Activated CD4-positive, alpha-beta T cell treated with anti-CD3 and anti-CD28 coated beads, Interleukin-2, amount 50 U/mL, for 16 hours (primary cell): Measurements from ENCODE around the gene KCTD3.

Experiments used
- DNase-seq: peaks from one replicate; pipeline ENCODE4 v3.0.0-alpha.2; 2020

The KCTD3 gene

DNA sequence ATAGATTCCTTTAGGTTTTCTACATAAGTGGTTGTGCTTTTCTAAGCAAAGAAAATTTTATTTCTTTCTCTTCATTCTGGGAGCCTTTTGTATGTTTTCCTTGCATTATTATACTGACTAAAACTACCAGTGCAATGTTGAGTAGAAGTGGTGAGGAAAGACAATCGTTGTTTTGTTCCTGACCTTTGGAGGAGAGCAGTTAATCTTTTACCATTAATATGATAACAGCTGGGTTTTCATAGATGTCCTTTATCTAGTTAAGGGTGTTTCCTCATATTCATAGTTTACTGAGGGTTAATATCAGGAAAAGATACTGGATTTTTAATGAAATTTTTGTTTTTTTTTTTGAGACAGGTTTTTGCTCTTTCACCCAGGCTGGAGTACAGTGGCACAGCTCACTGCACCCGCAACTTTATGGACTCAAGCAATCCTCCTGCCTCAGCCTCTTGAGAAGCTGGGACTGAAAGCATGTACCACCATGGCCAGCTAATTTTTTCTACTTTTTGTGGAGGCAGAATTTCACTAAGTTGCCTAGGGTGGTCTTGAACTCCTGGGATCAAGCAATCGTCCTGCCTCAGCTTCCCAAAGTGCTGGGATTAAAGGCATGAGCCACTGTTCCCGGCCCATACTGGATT lies 9.0 kb upstream of the KCTD3 start:
- DNase-seq = no peak

DNA sequence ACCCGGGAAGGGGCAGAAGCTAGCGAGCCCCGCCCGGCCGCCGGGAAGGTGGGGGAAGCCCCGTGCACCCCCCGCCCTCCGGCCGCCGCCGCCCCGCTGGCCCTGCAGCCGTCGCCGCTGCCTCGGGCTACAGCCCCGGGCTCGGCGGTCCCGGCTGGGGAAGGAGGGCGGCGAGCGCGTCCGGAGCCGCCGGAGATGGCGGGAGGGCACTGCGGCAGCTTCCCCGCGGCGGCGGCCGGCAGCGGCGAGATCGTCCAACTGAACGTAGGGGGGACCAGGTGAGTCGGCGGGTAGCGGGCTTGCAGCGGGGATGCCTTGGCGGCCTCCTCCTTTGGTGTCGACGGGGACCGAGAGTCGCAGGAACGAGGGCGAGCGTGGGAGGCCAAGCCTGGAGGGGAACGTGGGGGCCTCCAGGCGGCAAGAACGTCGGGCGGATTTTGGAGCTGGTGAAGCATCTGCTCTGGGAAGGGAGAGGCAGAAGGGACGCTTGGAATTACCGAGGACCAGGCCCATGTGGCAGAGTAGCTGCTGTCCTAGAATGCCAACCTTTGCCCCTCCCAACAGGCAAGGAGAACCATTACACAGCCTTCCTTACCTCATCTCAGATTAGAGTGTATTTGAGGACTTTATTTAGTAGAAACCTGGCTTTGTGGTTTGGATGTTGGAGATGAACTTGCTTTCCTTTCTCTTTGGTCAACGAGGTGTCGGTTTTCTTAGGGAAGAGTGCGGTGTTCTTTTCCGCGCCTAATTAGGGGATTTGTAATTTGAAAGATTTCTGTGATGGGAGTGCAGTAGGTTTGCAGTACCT lies 591 bp downstream of the KCTD3 start:
- peak; percentile 22 for DNase-seq

DNA sequence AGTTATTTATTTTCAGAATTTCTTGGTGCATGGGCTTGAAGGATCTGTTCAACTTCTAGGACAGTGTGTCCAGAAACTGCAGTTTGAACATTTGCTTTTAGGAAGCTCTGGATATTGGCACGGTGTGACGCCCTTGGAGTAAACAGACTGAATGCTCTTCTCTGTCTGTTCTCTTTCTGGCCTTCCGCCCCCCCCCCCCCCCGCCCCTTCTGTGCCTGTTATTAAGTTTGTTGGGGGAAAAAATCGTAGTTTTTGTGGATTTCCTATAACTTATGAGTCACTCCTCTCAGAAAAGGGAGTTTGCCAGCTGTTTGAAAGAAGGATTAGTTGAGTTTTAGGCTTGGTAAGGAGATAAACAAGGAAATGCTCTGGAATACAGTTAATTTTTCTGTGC lies 1.2 kb downstream of the KCTD3 start:
- no peak for DNase-seq

DNA sequence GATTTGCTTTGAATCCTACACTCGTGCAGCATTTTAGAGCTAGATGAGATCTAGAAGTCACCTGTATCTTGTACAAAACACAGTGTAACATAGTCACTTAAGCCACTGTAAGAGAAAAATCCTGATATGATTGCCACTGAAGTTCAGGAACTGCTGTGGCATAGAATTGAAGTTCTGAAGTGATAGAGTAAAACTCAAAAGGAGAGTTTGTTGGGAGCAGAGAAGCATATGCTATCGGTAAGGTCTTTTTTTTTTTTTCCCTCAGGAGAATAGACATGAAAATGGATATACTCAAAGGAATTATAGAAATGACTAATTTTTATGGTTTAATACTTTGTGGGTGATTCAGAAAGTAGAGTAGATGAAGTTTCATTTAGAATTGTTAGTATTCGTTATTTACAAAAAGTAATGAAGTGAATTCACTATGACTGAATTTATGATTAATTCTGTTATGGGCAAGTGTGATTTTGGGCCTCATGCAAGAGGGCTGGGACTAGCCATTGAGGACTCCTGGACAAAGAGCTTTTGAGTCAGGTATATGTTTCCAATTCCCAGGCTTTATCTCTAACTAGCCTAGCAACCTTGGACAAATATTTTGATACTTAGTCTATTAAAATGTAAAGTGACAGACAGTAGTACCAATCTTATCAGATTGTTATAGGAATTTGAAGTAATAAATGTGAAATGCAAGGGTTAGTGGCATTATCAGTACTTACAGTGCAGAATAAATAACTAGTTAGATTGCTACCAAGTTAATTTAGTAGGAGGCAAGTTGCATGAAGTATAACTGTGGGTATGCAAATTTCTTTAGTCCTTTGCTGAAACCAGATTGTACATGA lies 3.1 kb downstream of the KCTD3 start:
- peak; percentile 9 for DNase-seq

DNA sequence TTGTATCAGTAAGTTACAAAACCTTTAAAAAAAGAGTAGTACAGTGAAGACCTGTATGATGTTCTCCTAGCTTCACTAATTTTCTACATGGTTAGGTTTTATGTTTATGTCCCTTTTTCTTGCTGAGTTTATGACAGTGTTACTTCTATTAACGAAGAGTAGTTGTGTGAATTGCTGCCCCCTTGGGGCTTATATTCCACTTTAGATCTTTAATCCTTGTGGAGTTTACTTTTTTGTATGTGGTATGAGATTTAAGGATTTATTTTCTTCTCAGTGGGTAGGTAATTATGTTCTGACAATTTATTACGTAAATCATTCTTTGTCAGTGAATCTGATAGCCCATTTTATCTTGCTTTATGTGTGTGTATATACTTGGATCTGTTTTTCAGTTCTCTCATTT lies 14.8 kb downstream of the KCTD3 start:
- DNase-seq = no peak

DNA sequence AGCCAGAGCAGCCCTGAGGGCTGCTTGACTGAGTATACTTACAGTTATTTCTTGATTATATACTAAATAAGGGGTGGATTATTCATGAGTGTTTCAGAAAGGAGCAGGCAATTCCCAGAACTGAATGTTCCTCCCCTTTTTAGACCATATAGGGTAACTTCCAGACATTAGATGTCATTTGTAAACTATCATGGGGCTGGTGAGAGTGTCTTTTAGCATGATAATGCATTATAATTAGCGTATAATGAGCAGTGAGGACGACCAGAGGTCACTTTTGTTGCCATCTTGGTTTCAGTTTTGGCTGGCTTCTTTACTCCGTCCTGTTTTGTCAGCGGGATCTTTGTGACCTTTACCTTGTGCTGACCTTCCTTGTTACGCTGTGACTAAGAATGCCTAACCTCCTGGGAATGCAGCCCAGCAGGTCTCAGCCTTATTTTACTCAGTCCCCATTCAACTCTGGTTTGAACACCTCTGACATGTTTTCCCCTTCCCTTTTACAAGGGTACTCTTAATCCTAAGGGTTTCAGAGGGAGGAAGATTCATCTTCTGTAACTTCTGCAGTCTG lies 16.2 kb downstream of the KCTD3 start:
- no peak for DNase-seq

DNA sequence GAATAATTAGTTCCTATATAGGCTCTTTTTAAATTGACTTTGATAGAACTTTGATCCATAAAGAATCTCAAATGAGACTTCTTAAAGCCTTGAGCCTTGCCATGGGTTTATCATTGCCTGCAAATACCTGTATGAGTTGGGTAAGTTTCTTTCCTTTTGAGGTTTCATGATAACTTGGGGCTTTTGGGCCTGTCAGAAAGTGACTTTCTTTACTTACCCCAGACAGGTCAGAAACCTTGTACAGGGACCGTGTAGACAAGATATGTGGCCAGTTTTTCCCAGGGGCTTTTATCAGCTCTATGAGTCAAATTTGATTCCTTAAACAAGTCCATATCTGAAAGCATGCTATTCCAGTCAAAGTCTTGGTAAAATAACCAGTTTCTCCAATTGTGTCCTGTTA lies 17.3 kb downstream of the KCTD3 start:
- DNase-seq = no peak

DNA sequence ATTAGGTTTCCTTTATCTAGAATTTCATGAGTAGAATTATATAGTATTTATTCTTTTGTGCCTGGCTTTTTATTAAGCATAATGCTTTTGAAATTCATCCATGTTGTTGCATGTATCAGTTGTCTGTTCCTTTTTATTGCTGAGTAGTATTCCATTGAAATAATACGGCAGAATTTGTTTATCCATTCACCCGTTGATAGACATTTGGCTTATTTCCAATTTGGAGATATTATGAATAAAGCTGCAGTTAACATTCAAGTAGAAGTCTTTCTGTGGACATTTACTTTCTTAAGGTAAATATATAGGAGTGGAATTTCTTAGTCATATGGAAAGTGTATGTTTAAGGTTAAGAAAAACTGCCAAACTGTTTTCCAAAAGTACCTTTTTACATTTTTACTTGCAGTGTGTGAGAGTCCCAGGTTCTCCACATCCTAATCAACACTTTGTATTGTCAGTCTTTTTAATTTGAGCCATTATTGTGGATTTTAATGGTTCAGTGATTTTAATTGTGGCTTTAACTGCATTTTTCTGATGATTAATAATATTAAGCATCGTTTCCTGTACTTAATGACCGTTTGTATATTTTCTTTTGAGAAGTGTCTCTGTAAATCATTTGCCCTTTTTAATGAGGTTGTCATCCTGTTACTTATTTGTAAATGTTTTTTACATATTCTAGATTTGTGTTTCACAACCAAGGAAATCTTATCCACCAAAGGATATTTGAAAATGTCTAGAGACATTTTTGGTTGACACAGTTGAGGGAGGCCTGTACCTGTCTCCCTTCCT lies 22.7 kb downstream of the KCTD3 start:
- DNase-seq = no peak

DNA sequence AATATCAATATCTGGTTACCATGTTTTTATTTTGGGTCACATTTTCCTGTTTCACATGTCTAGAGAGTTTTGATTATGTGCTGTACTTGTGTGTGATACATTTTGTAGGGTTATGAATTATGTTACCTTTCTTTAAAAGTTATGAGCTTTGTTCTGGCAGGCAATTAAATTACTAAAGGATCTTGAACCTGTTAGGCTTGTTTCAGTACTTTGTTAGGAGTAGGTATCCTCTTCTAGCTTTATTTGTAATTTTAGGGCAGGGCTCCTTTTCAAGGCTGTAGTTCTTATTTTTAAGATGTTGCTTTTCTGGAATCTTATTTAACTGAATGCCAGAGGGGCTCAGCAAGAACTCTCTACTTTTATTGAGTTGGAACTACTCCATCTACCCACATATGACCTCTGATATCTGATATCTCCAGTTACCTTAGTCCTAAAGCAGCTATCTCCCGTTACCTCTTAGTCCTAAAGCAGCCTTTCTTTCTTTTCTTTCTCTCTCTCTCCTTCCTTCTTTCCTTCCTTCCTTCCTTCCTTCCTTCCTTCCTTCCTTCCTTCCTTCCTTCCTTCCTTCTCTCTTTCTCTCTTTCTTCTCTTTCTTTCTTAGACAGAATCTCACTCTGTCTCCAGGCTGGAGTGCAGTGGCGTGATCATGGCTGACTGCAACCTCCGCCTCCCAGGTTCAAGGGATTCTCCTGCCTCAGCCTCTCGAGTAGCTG lies 23.8 kb downstream of the KCTD3 start:
- no peak for DNase-seq

DNA sequence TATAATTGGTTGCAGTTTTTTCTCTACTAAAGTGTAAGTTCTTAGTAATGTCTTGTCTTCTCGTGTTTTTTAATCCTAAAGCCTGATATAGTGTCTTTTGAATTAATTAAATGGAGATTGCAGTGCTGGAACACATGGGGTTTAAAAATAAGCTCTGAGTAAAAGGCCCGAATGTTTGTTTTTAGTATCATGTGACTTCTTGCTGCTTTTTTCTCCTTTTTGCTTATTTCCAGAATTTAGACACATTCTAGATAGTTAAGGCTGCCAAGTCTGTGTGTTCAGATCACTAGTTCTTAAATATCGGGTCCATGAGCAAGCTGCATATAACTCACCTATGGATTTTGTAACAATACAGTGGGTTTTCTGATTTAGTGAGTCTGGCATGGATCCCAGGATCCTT lies 27.5 kb downstream of the KCTD3 start:
- no peak for DNase-seq

DNA sequence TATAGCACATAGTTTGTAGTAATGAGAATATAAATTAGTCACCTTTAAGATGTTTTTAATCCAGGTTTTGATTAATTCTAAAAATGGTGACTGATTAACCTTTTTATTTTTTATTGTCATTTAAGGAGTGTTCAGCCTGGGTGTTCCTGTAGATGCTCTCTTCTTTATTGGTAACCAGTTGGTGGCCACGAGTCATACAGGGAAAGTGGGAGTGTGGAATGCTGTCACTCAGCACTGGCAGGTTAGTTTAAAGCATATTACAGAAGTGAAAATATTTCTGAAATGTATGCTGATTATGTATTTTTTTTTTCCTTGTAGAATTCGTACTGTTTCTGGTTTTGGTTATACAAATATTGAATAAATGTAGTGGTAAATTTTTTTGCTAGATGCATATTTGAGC lies 28.1 kb downstream of the KCTD3 start:
- DNase-seq = no peak

DNA sequence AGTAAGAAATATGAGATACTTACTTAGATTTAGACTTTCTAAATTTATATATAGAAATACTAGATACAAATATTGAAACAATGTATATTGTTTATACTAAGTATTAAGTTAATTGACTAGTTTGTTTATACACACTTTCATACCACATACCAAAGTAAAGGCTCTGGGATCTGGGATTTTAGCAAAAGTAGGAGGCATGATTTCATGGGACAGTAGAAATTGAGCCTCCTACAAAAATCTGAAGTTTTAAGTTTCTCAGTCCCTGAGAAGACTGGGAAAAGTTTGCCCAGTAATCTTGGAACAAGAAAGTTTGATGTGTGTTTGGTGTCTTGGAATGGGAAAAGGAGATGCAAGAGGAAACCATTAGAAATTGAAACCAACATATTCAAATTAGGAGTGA lies 30.9 kb downstream of the KCTD3 start:
- no peak for DNase-seq

DNA sequence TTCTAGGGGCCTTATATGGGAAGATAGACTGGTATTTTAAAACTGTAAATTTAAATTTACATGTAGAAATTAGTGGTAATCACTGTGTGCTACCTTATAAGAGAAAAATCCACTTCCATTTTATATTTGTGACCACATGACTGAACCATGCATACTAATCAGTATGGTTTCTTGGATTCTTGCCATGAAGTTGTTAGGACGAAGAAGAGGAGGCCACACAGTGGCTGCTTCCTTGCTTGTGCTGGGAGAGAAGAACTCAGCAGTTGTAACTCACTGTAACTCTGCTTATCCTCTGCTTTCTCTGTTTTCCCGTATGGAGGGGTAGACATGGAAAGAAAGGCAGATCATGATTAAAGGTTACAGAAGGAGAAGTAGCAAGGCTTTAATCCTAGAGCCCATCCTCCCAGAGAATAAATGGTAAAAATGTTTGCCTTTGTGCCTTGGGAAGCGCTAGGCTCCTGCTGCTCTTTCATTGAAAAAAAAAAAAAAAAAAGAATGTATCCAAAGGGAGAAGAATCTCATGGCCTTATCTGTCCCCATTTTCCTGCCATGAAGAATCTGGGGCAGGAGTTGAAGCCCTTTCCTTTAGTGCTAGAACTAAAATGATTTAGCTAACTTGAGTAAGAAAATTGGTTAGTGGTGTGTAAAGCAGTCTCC lies 32.4 kb downstream of the KCTD3 start:
- no peak for DNase-seq

DNA sequence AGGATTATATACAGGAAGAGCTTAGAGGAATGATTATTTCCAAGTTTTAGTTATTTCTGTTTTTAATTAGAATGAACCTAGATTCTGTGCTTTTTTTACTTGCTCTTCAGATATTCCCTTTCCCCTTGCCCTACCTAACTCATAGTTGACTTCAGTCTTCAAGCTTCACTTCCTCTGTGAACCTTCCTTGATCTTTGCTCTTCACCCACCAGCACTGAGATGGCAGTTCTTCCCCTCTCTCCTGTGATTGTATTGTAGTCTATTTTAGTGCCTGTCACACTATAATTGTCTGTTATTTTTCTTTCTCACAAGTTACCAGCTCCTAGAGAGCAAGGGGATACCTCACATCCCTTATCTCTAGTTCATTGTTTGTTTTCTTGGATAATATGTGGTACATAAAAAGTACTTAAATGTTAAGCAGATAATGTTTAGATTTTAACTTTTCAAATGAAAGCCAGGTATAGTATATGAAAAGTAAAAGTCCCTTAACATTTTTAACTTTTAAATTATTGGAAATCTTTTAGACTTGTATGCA lies 33.2 kb downstream of the KCTD3 start:
- no peak for DNase-seq

DNA sequence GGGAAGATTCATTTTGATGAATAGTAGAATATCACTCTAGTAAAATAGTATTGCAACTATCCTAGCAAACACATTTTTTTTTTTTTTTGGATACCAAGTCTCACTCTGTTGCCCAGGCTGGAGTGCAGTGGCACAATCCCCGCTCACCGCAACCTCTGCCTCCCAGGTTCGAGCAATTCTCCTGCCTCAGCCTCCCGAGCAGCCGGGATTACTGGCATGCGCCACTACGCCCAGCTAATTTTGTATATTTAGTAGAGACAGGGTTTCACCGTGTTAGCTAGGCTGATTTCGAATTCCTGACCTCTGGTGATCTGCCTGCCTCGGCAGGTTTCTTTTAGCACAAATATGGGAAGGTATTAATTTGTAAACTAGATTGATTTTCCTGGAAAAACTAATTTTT lies 33.8 kb downstream of the KCTD3 start:
- no peak for DNase-seq

DNA sequence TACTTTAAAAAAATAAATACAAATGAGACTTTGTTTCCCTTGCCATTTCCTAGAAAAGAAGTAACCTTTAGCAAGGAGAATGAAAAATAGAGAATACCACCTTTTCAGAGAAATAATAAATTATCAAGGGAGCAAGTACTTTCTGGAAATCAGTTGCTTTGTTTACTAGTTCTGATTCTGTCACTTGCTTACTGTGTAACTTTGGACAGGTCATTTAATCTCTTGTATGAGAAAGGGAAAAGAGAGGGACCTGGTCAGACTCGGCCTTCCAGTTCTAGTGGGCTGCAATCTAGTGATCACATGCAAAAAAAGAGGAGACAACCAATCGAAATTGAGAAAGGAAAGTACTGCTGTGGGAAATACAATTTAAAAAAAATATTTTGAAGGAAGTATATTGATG lies 34.2 kb downstream of the KCTD3 start:
- no peak for DNase-seq

DNA sequence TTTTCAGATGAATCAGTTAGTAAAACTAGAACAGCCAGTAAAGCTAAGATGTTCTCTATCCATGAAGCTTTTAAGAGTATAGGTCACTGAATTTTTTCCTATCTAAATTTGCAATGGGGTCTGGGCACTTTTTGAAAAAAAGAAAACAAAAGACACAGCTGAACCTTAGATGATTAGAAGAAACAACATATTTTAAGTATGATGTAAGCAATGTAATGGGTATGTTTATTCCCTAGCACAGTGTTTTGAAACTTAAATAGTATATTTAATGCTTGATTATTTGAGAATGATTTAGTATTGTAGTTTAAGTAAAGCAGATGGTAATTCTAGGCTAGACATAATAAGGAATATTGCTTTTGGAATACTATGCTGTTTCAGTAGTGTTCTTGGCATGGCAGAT lies 36.2 kb downstream of the KCTD3 start:
- DNase-seq = no peak

DNA sequence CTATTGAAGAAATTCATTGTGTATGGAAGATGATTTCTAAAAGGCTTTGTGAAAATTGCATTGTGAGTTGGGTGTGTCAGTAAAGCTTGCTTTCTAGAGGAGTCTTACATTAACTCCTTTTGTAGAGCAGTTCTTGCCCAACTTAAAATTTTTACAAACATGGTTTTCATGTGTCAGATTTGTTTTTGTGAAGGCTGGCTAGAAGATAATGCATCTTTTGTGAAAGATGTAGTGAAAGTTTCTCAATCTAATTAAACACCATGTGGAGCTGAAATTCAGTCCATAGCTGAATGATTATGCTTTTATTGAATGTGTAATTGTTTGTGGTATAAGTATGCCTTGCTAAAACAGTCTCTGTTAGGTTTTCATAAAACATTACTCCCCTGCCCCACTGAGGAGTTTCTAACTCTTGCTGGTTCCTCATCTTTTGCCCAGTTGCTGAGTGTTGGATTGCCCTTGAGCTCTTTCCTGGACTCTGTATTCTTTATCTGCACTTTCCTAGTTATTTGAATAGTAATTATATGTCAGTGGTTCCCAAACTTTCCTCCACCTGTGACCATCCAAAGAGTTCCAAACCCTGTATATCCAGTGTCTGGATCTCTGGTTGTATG lies 38.0 kb downstream of the KCTD3 start:
- DNase-seq = no peak

DNA sequence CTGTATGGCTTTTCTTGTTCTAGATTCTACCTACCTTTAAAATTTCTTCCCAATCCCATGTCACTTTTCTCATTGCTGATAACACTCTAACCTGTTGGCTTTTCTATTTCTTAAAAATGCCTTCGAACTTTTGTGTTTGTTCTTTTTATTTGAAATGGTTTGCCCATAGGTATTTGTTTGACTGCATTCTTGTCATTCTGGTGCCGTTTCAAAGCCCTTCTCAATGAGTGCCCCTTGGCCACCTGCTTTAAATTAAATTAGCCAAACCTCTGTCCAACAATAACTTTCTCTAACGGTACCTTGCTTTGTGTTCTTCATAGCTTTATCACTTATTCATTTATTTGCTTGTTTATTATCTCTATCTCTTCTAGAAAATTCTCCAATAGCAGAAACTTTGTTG lies 38.9 kb downstream of the KCTD3 start:
- no peak for DNase-seq

DNA sequence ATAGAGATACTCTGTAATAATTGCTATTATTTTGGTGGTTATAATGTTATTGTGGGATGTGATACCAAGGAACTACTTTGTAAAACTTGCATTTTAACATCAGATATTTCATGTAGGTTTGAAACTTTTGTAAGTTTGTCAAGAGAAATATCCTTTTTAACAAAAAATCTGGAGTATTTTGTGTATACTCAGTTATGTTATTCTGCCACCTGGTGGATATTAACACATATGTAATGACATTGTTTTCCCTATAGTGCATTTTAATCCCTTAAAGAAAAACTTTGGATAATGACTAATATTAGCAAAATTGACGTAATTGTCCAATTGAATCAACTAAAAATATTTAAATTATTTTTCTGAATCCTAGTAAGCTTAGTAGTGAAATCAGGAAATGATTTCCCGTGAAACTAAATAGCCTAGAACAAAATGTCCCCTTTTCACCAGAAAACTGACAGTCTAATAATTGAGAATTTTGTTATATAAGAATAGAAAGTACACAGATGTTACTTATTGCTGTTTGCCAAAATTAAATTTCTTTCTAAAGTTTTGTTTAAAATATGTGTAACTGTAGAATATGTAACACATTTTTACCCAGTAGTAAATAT lies 39.6 kb downstream of the KCTD3 start:
- no peak for DNase-seq
